Ectodermal cell (in vitro differentiated cells): ENCODE results near the gene TBC1D1.

Source experiments
- H3K27ac ChIP-seq: 2 replicates; pipeline ENCODE4 v1.7.0; 2013; ENCODE audit warnings: mild to moderate bottlenecking, low read depth, low read length; ENCODE audit not compliant: insufficient read depth, poor library complexity, severe bottlenecking
- H3K27me3 ChIP-seq: 2 replicates; pipeline ENCODE4 v1.7.0; 2013; ENCODE audit warnings: mild to moderate bottlenecking, low read length; ENCODE audit not compliant: insufficient read depth, control insufficient read depth, poor library complexity, severe bottlenecking
- H3K36me3 ChIP-seq: one replicate; pipeline ENCODE4 v1.7.0; 2013; ENCODE audit warnings: low read length; ENCODE audit not compliant: control insufficient read depth, insufficient read depth
- H3K4me1 ChIP-seq: one replicate; pipeline ENCODE4 v1.7.0; 2013; ENCODE audit warnings: low read length; ENCODE audit not compliant: control insufficient read depth, insufficient read depth
- H3K4me3 ChIP-seq: 2 replicates; pipeline ENCODE4 v1.7.0; 2013; ENCODE audit warnings: low read depth, low read length, control low read depth; ENCODE audit not compliant: insufficient read depth
- H3K9me3 ChIP-seq: 2 replicates; pipeline ENCODE4 v1.7.0; 2013; ENCODE audit warnings: mild to moderate bottlenecking, low read length, moderate library complexity; ENCODE audit not compliant: control insufficient read depth
- WGBS, 2 experiments: methylation state at CpG; one replicate each; pipeline ENCODE4 v1.1.7; 2013; ENCODE audit warnings: missing lambda C conversion rate in 2 of 2; 5-methylcytosine and 5-hydroxymethylcytosine counted together

Gene TBC1D1

DNA sequence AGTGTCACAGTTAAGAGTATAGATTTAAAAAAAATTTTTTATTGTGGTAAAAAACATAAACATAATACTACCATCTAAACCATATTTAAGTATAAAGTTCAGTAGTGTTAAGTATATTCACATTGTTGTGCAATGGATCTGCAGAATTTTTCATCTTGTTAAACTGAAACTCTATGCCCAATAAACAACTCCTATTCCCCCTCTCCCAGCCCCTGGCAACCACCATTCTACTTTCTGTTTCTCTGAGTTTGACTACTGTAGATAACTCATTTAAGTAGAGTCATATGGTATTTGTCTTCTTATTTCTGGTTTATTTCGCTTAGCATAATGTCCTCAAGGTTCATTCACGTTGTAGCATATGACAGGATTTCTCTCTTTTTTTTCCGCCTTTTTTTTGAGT lies 181.7 kb downstream of the TBC1D1 start:
- H3K4me1 ChIP-seq, result peaks cover 6% of the 10 kb centered on the region
- 90 to 100% methylated on average over 1 to 3 of the region's 3 CpGs for WGBS, 2 experiments
- no peaks in the 10 kb centered on the region for H3K27me3 ChIP-seq
- H3K27ac ChIP-seq, result no peak overlapping the region
- H3K36me3 ChIP-seq, result no peaks in the 10 kb centered on the region
- no peaks in the 10 kb centered on the region for H3K9me3 ChIP-seq
- no peak overlapping the region for H3K4me3 ChIP-seq

- Histone ChIP-seq H3K36me3 (no peaks in the 10 kb centered on the region), H3K9me3 (no peaks in the 10 kb centered on the region), H3K27ac (no peak overlapping the region), H3K27me3 (no peaks in the 10 kb centered on the region), H3K4me1 (peaks cover 6% of the 10 kb centered on the region), H3K4me3 (no peak overlapping the region)
- 90 to 97% methylated on average over 4 of the region's 4 CpGs for WGBS, 2 experiments
These were observed 182.8 kb downstream of the TBC1D1 start for GRCh38 chr4:38073596-38074234.

GRCh38 chr4:38075370-38076152 lies 184.7 kb downstream of the TBC1D1 start:
- Histone ChIP-seq H3K9me3 (no peaks in the 10 kb centered on the region), H3K36me3 (no peaks in the 10 kb centered on the region), H3K4me1 (no peaks in the 10 kb centered on the region), H3K4me3 (no peak overlapping the region), H3K27ac (no peak overlapping the region), H3K27me3 (no peaks in the 10 kb centered on the region)
- WGBS, 2 experiments, result 91 to 95% methylated on average over 5 to 6 of the region's 6 CpGs

- Histone ChIP-seq H3K9me3 (no peaks in the 10 kb centered on the region), H3K27me3 (no peaks in the 10 kb centered on the region), H3K27ac (no peak overlapping the region), H3K4me3 (no peak overlapping the region), H3K36me3 (no peaks in the 10 kb centered on the region), H3K4me1 (no peaks in the 10 kb centered on the region)
- 95 to 98% methylated on average over 6 of the region's 6 CpGs for WGBS, 2 experiments
These were observed 185.3 kb downstream of the TBC1D1 start for GRCh38 chr4:38076153-38076669.

DNA sequence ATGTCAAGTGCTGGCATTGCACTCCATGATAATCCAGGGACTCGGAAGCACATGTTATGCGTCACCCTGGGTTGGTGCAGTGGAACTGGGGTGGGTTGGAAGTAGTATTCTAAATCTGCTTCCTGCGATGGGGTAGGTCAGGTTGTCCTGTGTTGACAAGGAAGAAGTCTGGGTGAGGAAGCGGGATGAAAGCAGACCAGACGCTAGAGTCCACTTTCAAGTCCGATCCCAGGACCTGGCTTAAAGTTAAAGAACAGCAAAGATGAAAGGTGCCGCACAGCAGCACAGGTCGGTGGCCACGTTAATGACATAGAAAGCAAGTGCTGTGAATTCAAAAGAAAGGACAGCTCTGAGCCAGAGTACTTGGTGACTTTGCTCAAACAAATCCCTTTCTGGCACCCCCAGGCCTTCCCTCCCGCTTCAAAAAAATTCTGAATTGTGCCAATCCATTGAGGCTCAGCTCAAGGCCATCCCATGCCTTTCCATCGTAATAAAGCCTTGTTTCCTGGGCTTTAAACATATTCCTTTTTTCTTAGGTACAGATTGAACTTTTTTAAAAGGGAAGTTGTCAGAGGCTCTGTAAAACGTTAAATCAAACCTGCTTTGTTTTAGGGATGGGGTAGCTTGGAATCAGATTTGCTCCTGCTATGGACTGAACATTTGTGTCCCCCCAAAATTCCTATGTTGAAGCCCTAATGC lies 187.1 kb downstream of the TBC1D1 start:
- H3K4me1 ChIP-seq, result no peaks in the 10 kb centered on the region
- 87 to 89% methylated on average over 12 of the region's 12 CpGs for WGBS, 2 experiments
- H3K27me3 ChIP-seq, result no peaks in the 10 kb centered on the region
- H3K27ac ChIP-seq, result no peak overlapping the region
- no peaks in the 10 kb centered on the region for H3K36me3 ChIP-seq
- H3K9me3 ChIP-seq, result no peaks in the 10 kb centered on the region
- H3K4me3 ChIP-seq, result no peak overlapping the region

DNA sequence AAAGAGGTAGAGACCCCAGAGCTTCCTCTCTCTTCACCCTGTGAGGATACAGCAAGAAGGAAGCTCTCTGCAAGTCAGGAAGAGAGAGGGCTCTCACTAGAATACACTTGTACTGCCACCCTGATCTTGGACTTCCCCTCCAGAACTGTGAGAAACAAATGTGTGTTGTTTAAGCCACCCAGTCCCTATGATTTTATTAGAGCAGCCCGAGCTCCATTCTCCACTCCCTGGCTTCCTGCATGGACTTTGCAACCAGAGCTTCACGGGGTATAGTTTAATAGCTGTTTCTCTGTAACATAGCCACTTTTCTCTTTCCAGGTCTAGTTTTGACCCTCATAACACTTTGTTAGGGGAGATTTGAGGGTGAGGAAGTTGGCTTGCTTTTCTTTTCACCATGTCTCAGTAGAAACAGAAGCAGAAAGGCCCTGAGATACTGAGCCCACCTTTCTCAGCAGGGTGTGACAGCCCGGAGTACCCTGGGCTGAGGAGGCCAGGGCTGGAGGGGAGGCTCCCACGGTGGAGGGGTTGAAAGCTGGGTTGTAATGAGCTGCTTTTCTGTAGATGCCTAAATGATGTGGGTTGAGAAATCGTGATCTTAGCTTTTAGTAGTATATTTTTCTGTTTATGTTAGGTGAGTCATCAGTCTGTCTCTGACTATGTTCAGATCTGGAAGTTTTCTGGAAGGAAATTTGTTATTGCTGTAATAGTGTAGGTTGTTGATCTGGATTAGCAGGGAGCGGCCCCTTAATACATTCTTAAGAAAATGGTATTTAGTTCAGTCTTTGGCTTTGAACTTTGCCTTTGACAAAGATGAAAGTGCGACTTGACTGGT lies 187.9 kb downstream of the TBC1D1 start:
- Histone ChIP-seq H3K27ac (no peak overlapping the region), H3K27me3 (no peaks in the 10 kb centered on the region), H3K9me3 (no peaks in the 10 kb centered on the region), H3K4me3 (no peak overlapping the region), H3K36me3 (no peaks in the 10 kb centered on the region), H3K4me1 (no peaks in the 10 kb centered on the region)
- WGBS, 2 experiments, result 77 to 80% methylated on average over 7 of the region's 7 CpGs

- H3K4me1 ChIP-seq, result no peaks in the 10 kb centered on the region
- H3K36me3 ChIP-seq, result no peaks in the 10 kb centered on the region
- 94% methylated on average over 14 of the region's 14 CpGs for WGBS, 2 experiments
- no peaks in the 10 kb centered on the region for H3K9me3 ChIP-seq
- no peak overlapping the region for H3K27ac ChIP-seq
- no peak overlapping the region for H3K4me3 ChIP-seq
- no peaks in the 10 kb centered on the region for H3K27me3 ChIP-seq
These were observed 189.4 kb downstream of the TBC1D1 start for GRCh38 chr4:38080061-38080974.

GRCh38 chr4:38082021-38082420 lies 191.1 kb downstream of the TBC1D1 start:
- WGBS, 2 experiments, result 90 to 95% methylated on average over 6 of the region's 6 CpGs
- peaks cover 12% of the 10 kb centered on the region for H3K4me1 ChIP-seq
- no peaks in the 10 kb centered on the region for H3K27me3 ChIP-seq
- H3K27ac ChIP-seq, result no peak overlapping the region
- H3K9me3 ChIP-seq, result no peaks in the 10 kb centered on the region
- no peak overlapping the region for H3K4me3 ChIP-seq
- no peaks in the 10 kb centered on the region for H3K36me3 ChIP-seq
